HS-5 (cell line): ENCODE results near the gene REXO4.
"Not testable (repeated sequence)": the region's sequence is repeated elsewhere in the genome, so short reads cannot be mapped to it uniquely, and the experiment has no call there.

Experiments used
- DNase-seq: peaks from one replicate; pipeline ENCODE4 v3.0.0-alpha.2; 2012; ENCODE audit warnings: low read depth

REXO4 gene

DNA sequence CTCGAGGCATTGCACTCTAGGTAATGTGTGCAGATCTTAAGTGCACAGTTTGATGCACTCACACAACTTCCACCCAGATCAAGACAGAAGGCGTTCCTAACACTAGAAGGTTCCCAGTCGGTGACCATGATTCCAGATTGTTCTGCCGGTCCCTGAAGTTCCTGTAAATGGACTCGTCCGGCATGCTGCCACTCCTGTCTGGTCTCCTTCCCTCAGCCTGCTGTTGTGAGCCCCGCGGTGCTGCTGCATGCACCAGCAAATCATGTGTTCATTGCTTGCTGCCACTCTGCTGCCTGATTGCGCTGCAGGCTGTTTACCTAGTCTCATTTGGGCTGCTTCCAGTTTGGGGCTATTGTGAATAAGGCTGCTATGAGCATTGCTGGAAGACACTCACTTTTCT, 30.1 kb downstream of the REXO4 start:
- no peak for DNase-seq

- DNase-seq: no peak
Observed at GRCh38 chr9:133386338-133386737, 31.5 kb downstream of the REXO4 start.

DNA sequence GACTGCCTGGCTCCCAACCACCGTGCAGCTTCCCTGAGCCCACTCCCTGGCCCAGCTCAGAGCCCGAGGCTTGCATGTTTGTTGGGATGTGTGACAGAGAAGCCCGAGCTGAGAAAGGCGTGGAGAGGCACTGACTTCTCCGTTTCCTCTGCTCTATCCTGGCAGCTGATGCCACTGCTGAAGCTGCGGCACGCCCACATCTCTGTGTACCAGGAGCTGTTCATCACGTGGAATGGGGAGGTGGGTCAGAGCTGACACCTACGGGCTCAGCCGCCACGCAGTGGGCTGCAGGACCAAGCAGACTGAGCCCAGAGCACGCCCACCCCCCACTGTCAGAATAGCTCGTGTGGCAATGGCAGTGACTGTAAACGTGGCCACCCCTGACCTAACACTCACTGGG, 32.4 kb downstream of the REXO4 start:
- no peak for DNase-seq

- DNase-seq: no peak
Observed at GRCh38 chr9:133384736-133385321, 33.0 kb downstream of the REXO4 start.

DNA sequence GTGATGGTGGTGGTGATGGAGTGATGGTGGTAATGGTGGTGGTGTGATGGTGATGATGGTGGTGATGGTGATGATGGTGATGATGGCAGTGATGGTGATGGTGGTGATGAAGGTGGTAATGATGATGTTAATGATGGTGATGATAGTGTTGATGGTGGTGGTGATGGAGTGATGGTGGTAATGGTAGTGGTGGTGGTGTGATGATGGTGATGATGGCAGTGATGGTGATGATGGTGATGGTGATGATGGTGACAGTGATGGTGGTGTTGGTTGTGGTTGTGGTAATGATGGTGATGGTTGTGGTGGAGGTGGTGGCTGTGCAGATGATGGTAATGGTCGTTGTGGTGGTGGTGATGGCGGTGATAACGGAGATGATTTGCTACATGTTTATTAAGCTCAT, 34.4 kb downstream of the REXO4 start:
- no peak for DNase-seq

- DNase-seq: no peak
Observed at GRCh38 chr9:133382507-133383141, 35.2 kb downstream of the REXO4 start.

GRCh38 chr9:133380734-133381133, 37.1 kb downstream of the REXO4 start:
- DNase-seq: no peak

DNA sequence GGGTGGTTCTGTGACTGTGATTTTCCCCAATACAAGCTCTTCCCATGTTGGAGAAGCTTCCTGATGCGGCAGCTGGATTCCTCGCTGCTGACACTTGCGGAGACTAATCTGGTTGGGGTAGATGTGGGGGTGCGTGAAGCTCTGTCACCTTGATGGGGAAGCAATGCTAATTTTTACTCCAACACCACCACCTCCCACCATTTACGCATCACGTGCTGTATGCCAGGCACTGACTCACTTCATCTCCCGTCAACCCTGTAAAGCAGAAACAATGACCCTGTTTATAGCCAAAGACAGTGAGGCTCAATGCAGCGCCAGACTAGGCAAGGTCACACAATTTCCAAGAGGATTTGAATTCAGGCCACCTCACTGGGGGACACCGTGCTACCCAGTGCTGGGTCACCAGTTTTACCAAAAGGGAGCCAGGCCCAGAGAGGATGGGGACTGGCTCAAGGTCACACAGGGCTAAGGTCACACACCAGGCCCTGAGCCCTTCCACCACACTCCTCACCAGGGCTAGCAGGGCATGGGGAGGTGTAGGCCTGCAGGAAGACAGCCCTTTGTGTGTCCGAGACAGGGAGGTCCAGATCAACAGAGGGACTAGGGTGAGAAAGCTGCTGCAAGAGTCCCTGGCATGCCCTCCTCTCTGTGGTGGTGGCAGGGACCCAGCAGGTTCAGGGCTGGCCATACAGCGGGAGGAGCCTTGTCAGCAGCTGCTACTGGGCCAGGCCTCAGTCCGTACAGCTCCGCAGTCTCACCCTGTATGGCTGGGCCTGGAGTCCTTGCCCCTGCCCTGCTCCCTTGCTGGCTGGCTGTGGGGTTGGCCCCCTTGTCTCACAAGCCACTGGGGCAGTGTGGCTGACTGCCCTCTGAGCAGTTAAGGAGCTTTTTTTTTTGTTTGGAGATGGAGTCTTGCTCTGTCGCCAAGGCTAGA, 38.4 kb downstream of the REXO4 start:
- no peak for DNase-seq

DNA sequence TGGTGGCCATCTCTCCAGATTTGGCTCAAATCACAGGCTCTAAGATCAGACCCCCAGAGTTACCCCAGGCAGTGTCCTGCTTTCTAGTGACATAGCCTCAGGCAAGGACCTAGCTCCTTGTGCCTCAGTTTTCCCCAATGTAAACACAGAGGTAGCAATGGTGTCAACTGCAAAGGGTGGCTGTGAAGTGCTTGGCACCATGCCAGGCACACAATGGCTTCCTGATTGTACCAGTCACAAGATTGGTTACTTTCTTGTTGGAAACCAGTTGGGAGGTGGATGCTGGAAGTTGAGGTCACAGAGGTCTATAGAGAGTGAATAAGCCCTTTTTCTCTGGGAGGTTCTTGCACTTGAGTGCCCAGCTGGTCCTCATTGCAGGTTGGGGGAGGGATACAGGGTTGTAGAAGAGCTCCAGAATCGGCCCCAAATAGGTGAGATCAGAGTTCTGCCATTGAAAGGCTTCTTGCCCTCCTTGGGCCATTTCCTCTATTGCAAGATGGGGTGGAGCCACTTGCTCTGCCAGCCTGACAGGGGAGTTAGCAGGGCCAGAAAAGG, 39.3 kb downstream of the REXO4 start:
- no peak for DNase-seq

DNA sequence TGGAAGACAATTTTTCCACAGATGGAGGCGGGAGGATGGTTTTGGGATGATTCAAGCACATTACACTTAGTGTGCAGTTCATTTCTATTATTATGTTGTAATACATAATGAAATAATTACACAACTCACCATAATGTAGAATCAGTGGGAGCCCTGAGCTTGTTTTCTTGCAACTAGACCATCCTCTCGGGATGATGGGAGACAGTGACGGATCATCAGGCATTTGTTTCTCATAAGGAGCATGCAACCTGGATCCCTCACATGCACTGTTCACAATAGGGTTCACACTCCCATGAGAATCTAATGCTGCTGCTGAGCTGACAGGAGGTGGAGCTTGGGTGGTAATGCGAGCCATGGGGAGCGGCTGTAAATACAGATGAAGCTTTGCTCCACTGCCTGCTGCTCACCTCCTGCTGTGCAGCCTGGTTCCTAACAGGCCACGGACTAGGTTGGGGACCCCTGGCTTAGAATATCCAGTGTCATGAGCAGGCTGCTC, 40.0 kb downstream of the REXO4 start:
- peak; percentile 37 for DNase-seq

- not testable (repeated sequence) for DNase-seq
Observed at GRCh38 chr9:133377280-133377679, 40.5 kb downstream of the REXO4 start.

DNA sequence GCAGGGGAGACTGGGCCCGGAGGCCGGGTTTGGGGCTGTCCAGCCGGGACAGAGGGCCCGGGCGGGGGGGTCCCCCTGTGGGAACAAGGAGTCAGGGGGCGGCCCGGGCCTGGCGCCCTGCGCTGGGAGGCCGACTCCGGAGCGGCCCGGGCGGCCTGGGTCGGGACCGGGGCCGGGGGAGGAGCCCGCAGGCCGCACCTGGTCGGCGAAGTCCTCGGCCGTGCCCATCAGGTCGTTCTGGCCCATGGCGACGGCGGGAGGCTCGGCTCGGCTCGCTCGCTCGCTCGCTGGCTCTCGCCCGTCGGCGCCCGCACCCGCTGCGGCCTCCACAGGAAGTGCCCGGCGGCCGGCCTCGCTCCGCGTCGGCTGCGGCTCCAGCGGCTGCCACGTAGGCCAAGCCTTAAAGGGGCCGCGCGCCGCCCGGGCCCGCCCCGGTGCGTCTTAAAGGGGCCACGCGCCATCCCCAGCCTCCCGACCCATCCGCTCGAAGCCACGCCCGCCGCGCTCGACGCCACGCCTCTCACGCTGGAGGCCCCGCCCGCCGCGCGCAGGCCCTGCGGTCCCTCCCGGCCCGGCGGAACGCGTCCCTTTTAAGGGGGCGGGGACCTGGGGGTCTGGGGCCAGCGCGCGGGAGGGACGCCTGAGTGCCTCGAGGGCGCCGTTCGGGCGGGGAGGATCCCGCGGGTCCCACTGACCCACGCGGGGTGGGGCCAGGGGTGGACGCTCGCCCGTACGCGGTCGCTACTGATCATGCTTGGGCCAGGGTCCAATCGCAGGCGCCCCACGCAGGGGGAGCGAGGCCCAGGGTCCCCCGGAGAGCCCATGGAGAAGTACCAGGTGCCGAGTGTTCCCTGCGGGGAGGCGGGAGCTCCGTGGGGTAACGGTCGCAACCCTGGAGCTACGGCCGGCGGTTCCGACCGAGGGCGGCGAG, 41.8 kb downstream of the REXO4 start, which contains the start of the genes STKLD1 and SURF4:
Gene STKLD1 (plus strand): TSS at position 643 of the 931 bp plus-strand sequence. CDS start 108 bp downstream, at position 751.
Gene SURF4 (minus strand): TSS at position 337 of the 931 bp plus-strand sequence. CDS start 91 bp downstream, at position 246.
- DNase-seq: peak; percentile 70

- no peak for DNase-seq
Observed at GRCh38 chr9:133375116-133375723, 42.6 kb downstream of the REXO4 start.

DNA sequence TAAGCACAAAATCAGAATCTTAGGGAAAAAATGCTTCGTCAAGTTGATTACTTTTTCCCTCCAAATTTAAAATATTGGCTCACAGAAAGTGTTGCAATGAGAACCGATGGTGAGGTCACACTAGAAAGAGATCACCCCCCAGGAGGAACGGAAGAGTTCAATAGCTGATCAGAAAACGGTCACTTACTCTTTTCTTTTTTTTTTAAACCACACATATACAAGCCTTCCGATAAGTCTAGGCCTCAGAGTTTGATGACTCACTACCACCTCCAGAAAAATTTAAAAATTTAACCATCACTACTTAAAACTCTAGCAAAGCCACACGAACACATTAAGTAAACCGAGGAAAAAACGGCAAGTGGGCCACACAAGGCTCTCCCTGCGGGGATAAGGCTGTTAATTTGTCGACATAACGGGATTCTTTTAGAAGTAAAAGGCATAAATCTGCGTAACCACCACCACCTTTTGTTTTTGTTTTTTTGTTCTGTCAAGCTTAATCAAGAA, 43.1 kb downstream of the REXO4 start:
- DNase-seq: peak; percentile 46

- DNase-seq: no peak
Observed at GRCh38 chr9:133372144-133372543, 45.7 kb downstream of the REXO4 start.

DNA sequence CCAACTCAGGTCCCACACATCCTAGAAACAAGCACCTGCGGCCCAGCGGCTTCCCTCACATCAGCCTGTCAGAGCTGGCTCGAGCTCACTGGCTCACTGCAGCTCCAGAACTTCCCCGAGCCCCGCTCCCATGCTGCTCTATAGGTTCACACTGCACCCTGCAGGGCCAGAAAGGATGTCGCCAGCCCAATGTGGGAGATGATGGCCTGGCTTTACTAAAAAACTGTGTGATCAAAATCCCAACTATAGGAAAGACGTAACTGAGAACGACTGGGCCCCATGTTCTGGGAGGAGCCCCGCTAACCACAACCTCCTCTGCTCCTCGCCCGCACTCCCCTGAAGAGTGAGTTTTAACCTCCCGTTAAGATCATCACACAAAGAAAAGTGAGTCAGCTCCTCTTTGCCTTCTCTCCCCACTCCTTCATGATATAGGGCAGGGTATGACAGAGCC, 46.5 kb downstream of the REXO4 start:
- DNase-seq: no peak

- no peak for DNase-seq
Observed at GRCh38 chr9:133370685-133371084, 47.1 kb downstream of the REXO4 start.

GRCh38 chr9:133369933-133370332, 47.9 kb downstream of the REXO4 start:
- no peak for DNase-seq

- no peak for DNase-seq
Observed at GRCh38 chr9:133369422-133369821, 48.4 kb downstream of the REXO4 start.

- DNase-seq: no peak
Observed at GRCh38 chr9:133368249-133368881, 49.4 kb downstream of the REXO4 start.
